Keratinocyte (primary cell): ENCODE measurements around the gene BRD1. TPM values are rescaled to one million over a fixed set of nuclear protein-coding genes. Genes with fewer than 3 reads are reported as not detected.

Experiments
- DNase-seq: peaks from one replicate; pipeline ENCODE4 v3.0.0-alpha.2; 2011; ENCODE audit warnings: low read depth, missing footprints, low spot score
- FAIRE-seq: peaks from 2 replicates; lab custom pipeline; 2011; peaks lifted over from hg19 to GRCh38; lab: Jason Lieb, UNC
- H2AFZ ChIP-seq: 2 replicates; pipeline ENCODE4 v1.6.0; 2012; ENCODE audit warnings: low read length, control low read depth, inconsistent platforms; ENCODE audit not compliant: control insufficient read depth
- H3K27ac ChIP-seq: 2 replicates; pipeline ENCODE4 v1.5.1; 2011; ENCODE audit warnings: low read length; ENCODE audit not compliant: control insufficient read depth, insufficient read depth
- H3K27me3 ChIP-seq: 3 replicates; pipeline ENCODE4 v1.6.0; 2011; ENCODE audit warnings: low read length; ENCODE audit not compliant: control insufficient read depth, insufficient read depth; ENCODE audit errors: extremely low read depth
- H3K36me3 ChIP-seq, 2 experiments: 2 replicates in 1 of 2; 3 replicates in 1 of 2; pipeline ENCODE4 v1.5.1; 2011; ENCODE audit warnings: low read length in 2 of 2, mild to moderate bottlenecking in 1 of 2; ENCODE audit not compliant: control insufficient read depth in 2 of 2, insufficient read depth in 2 of 2; ENCODE audit errors: extremely low read depth in 1 of 2
- H3K4me1 ChIP-seq: 3 replicates; pipeline ENCODE4 v1.5.1; 2011; ENCODE audit warnings: low read length; ENCODE audit not compliant: control insufficient read depth, insufficient read depth; ENCODE audit errors: extremely low read depth
- H3K4me2 ChIP-seq: 3 replicates; pipeline ENCODE4 v1.6.0; 2011; ENCODE audit warnings: low read depth, low read length; ENCODE audit not compliant: control insufficient read depth, insufficient read depth; ENCODE audit errors: extremely low read depth
- H3K4me3 ChIP-seq, 3 experiments: fragments of 200-600 bp in 1 of 3; sonication (generic) in 1 of 3; 2 replicates in 2 of 3; 3 replicates in 1 of 3; pipeline ENCODE4 v1.5.1; 2011 to 2016; ENCODE audit warnings: low read length in 3 of 3, mild to moderate bottlenecking in 3 of 3, control low read depth in 2 of 3, inconsistent platforms in 1 of 3, low read depth in 1 of 3, mixed read lengths in 1 of 3, mixed run types in 1 of 3, moderate library complexity in 1 of 3; ENCODE audit not compliant: control insufficient read depth in 2 of 3, insufficient read depth in 2 of 3; ENCODE audit errors: extremely low read depth in 1 of 3
- H3K79me2 ChIP-seq: 2 replicates; pipeline ENCODE4 v1.6.0; 2012; ENCODE audit warnings: low read length; ENCODE audit not compliant: control insufficient read depth, insufficient read depth
- H3K9ac ChIP-seq: 3 replicates; pipeline ENCODE4 v1.6.0; 2011; ENCODE audit warnings: low read length; ENCODE audit not compliant: control insufficient read depth, insufficient read depth; ENCODE audit errors: extremely low read depth
- H3K9me1 ChIP-seq: 3 replicates; pipeline ENCODE4 v1.6.0; 2011; ENCODE audit warnings: low read length; ENCODE audit not compliant: control insufficient read depth, insufficient read depth; ENCODE audit errors: extremely low read depth
- H3K9me3 ChIP-seq: 2 replicates; pipeline ENCODE4 v1.5.1; 2012; ENCODE audit warnings: low read depth, low read length; ENCODE audit not compliant: control insufficient read depth
- H4K20me1 ChIP-seq: 3 replicates; pipeline ENCODE4 v1.6.0; 2011; ENCODE audit warnings: low read length; ENCODE audit not compliant: control insufficient read depth, insufficient read depth; ENCODE audit errors: extremely low read depth
- EZH2 ChIP-seq: IDR thresholded peaks from one replicate; pipeline ENCODE4 v1.6.1; 2012; ENCODE audit warnings: inconsistent platforms, mild to moderate bottlenecking, low read length, moderate library complexity
- dilution Hi-C: fragments of 300-500 bp; cut with MboI; formaldehyde crosslinking; loops from one replicate; pipeline ENCODE4 v1.7.0; 2020; ENCODE audit warnings: low sequenced_read_pairs; ENCODE audit not compliant: extremely low pct_ligation_motif_present
- polyA plus RNA-seq, 5 experiments: library from polyadenylated mRNA; depleted of rRNA in 3 of 5; stranded (reverse) in 3 of 5; stranded (forward) in 1 of 5; unstranded in 1 of 5; fragments of >200 nt; gene quantifications; 1 replicate in 1 of 5; 2 replicates in 3 of 5; 3 replicates in 1 of 5; pipeline versions ENCODE4 v1.2.1 to v1.2.3, GENCODE V29; 2011 to 2012; ENCODE audit warnings: missing spikeins in 2 of 5, low read depth in 1 of 5, low replicate concordance in 1 of 5
- TF ChIP-seq, protein P1 (sequence below), 3 experiments: IDR thresholded peaks in 1 of 3; conservative IDR thresholded peaks in 1 of 3; optimal IDR thresholded peaks in 1 of 3; 2 replicates in 2 of 3; 3 replicates in 1 of 3; pipeline versions ENCODE3 to v1.5.1; 2011; ENCODE audit warnings: low read length in 3 of 3, mild to moderate bottlenecking in 3 of 3, moderate library complexity in 2 of 3, control low read depth in 1 of 3, inconsistent platforms in 1 of 3; ENCODE audit not compliant: insufficient read depth in 2 of 3; ENCODE audit errors: extremely low read depth in 1 of 3

The BRD1 gene
- polyA plus RNA-seq, 1 donor (not counting 4 experiments of a cell fraction or from before 2014, with no cell fraction given): 4.3 TPM

DNA sequence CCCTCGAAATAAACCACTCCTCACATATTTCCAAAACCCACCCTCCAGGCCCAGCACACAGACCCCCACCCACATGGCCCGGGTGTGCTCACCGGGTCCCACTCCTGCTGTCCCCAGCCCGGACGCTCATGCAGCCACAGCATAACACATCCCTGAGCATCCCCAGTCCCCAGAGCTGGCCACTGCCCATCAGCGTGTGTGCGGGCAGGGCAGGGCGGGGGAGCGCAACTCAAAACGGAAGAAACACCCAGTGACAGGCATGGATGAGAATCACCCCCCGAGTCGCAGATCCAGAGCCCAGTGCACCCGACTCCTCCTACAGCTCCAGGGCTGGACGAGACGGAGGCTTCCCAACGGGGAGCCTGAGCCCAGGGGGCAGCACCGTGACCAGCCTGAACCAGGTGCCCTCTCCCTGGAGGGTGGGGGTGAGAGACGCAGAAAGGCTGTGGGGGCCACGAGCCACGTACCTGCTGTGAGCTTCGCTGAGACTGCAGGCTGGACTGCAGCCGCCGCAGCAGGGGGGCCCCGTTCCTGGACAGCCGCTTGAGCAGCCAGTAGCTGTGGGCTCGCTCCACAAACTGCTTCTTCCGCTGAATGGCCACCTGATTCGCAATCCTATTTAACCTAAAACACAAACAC, 23.8 kb downstream of the BRD1 start:
- Histone ChIP-seq H3K4me3 (no peak overlapping the region), H3K36me3 (peaks cover 18 to 26% of the 10 kb centered on the region in 2 experiments), H3K4me1 (no peaks in the 10 kb centered on the region), H3K79me2 (peaks cover 96% of the 10 kb centered on the region), H3K27me3 (no peaks in the 10 kb centered on the region), H2AFZ (no peak overlapping the region), H3K9me1 (no peaks in the 10 kb centered on the region), H3K4me2 (no peak overlapping the region), H3K9me3 (no peaks in the 10 kb centered on the region), H3K27ac (no peak overlapping the region), H3K9ac (no peak overlapping the region), H4K20me1 (peaks cover 29% of the 10 kb centered on the region)
- FAIRE-seq: no peak
- dilution Hi-C loops: no loop called here
- DNase-seq: no peak
- TF ChIP-seq EZH2: no peak
- TF ChIP-seq, protein P1, sequence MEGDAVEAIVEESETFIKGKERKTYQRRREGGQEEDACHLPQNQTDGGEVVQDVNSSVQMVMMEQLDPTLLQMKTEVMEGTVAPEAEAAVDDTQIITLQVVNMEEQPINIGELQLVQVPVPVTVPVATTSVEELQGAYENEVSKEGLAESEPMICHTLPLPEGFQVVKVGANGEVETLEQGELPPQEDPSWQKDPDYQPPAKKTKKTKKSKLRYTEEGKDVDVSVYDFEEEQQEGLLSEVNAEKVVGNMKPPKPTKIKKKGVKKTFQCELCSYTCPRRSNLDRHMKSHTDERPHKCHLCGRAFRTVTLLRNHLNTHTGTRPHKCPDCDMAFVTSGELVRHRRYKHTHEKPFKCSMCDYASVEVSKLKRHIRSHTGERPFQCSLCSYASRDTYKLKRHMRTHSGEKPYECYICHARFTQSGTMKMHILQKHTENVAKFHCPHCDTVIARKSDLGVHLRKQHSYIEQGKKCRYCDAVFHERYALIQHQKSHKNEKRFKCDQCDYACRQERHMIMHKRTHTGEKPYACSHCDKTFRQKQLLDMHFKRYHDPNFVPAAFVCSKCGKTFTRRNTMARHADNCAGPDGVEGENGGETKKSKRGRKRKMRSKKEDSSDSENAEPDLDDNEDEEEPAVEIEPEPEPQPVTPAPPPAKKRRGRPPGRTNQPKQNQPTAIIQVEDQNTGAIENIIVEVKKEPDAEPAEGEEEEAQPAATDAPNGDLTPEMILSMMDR (optimal IDR thresholded peaks at IDR 0.05 in 1 of 3, IDR thresholded peaks at IDR 0.05 in 1 of 3, conservative IDR thresholded peaks at IDR 0.05 in 1 of 3; ENCODE audit: extremely low read depth in 1 of 3, insufficient read depth in 2 of 3, low read length in 3 of 3): no peak

DNA sequence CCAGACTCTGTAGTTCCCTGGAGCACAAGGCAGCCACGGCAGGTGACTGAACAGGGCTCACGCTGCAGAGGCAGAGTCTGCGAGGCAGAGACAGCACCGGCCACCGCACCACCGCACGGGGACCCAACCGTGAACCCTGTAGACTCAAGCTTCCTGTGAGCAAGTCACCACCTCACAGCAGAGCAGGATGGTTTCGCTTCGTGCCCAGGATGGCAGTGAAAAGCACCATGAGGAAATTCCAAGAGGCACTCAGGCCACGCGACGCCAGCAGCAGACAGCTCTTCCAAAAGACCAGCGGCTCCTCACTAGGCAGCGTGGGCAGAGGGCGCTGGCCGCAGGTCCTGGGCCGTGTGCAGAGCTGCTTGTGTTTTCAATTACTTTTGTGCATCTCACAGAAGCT, 24.5 kb downstream of the BRD1 start:
- Histone ChIP-seq H3K4me1 (no peaks in the 10 kb centered on the region), H3K9me3 (no peaks in the 10 kb centered on the region), H3K9ac (no peak overlapping the region), H2AFZ (no peak overlapping the region), H3K9me1 (no peaks in the 10 kb centered on the region), H3K36me3 (peaks cover 25 to 32% of the 10 kb centered on the region in 2 experiments), H3K4me3 (no peak overlapping the region), H3K27me3 (no peaks in the 10 kb centered on the region), H3K4me2 (no peak overlapping the region), H4K20me1 (peaks cover 29% of the 10 kb centered on the region), H3K27ac (no peak overlapping the region), H3K79me2 (peaks cover 95% of the 10 kb centered on the region)
- no peak for FAIRE-seq
- no peak for DNase-seq
- TF ChIP-seq EZH2: no peak
- TF ChIP-seq, protein P1 (optimal IDR thresholded peaks at IDR 0.05 in 1 of 3, IDR thresholded peaks at IDR 0.05 in 1 of 3, conservative IDR thresholded peaks at IDR 0.05 in 1 of 3; ENCODE audit: extremely low read depth in 1 of 3, insufficient read depth in 2 of 3, low read length in 3 of 3): no peak
- dilution Hi-C loops: no loop called here
